Measurements from ENCODE around the gene SLC9A9. TPM values are rescaled to one million over a fixed set of nuclear protein-coding genes. Genes with fewer than 3 reads are reported as not detected.

The SLC9A9 gene
- total RNA-seq, 1 donor from 2014 or later, result 3.5 TPM

- no peak overlapping the region for H3K4me3 Mint-ChIP-seq (ENCODE audit: unreplicated experiment)
- H3K9me3 Mint-ChIP-seq (ENCODE audit: unreplicated experiment), result no peaks in the 10 kb centered on the region
- no peaks in the 10 kb centered on the region for H3K36me3 Mint-ChIP-seq (ENCODE audit: unreplicated experiment)
- TF ChIP-seq, protein P1, sequence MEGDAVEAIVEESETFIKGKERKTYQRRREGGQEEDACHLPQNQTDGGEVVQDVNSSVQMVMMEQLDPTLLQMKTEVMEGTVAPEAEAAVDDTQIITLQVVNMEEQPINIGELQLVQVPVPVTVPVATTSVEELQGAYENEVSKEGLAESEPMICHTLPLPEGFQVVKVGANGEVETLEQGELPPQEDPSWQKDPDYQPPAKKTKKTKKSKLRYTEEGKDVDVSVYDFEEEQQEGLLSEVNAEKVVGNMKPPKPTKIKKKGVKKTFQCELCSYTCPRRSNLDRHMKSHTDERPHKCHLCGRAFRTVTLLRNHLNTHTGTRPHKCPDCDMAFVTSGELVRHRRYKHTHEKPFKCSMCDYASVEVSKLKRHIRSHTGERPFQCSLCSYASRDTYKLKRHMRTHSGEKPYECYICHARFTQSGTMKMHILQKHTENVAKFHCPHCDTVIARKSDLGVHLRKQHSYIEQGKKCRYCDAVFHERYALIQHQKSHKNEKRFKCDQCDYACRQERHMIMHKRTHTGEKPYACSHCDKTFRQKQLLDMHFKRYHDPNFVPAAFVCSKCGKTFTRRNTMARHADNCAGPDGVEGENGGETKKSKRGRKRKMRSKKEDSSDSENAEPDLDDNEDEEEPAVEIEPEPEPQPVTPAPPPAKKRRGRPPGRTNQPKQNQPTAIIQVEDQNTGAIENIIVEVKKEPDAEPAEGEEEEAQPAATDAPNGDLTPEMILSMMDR (IDR thresholded peaks at IDR 0.05), result no peak
- H3K27ac Mint-ChIP-seq (ENCODE audit: unreplicated experiment), result no peak overlapping the region
- no peak for DNase-seq (ENCODE audit: extremely low spot score, unreplicated experiment)
- H3K27me3 Mint-ChIP-seq (ENCODE audit: unreplicated experiment), result no peaks in the 10 kb centered on the region
- H3K4me1 Mint-ChIP-seq (ENCODE audit: unreplicated experiment), result peaks cover 6% of the 10 kb centered on the region
Measured at GRCh38 chr3:143252931-143253330, 595.3 kb downstream of the SLC9A9 start.

DNA sequence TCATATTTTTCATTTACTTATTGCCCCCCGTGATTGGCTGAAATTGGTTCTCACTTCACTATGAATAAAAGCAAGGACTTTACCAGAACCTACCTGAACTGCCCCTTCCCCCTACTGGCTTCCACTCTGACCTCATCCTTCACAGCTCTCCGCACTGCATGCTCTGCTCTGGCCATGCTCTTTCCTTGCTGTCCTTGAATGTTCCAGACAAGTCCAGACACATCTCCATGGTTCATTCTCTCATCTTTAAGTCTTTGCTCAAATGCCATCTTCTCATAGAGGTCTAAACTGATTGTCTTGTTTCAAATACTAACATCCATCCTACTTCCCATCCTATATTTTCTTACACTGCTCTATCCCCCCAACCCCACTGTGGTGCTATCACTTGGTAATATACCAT lies 599.3 kb downstream of the SLC9A9 start:
- Mint-ChIP-seq H3K9me3 (ENCODE audit: unreplicated experiment) (no peaks in the 10 kb centered on the region), H3K36me3 (ENCODE audit: unreplicated experiment) (no peaks in the 10 kb centered on the region), H3K27me3 (ENCODE audit: unreplicated experiment) (no peaks in the 10 kb centered on the region), H3K27ac (ENCODE audit: unreplicated experiment) (no peak overlapping the region), H3K4me3 (ENCODE audit: unreplicated experiment) (no peak overlapping the region), H3K4me1 (ENCODE audit: unreplicated experiment) (no peaks in the 10 kb centered on the region)
- no peak for DNase-seq (ENCODE audit: extremely low spot score, unreplicated experiment)
- TF ChIP-seq, protein P1 (IDR thresholded peaks at IDR 0.05), result no peak

DNA sequence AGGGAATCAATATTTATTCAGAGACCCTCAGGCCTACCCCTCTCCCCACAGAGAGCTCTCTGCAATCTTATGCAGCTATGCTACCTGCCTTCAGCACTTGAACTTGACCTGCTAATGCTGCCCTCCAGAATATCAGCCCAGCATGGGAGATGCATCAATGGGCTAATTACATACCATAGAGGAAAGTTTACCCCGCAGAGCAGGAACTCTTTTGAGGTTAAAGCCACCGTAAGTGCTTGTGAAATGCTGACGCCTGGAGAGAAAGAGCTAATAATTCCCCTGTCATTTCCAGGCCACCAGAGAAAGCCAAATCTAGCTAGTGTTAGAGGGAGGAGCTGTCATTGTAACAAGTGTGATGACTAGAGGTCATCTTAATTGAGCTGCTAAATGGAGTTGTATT lies 601.2 kb downstream of the SLC9A9 start:
- Mint-ChIP-seq H3K27ac (ENCODE audit: unreplicated experiment) (no peak overlapping the region), H3K9me3 (ENCODE audit: unreplicated experiment) (no peaks in the 10 kb centered on the region), H3K4me3 (ENCODE audit: unreplicated experiment) (no peak overlapping the region), H3K36me3 (ENCODE audit: unreplicated experiment) (no peaks in the 10 kb centered on the region), H3K4me1 (ENCODE audit: unreplicated experiment) (no peaks in the 10 kb centered on the region), H3K27me3 (ENCODE audit: unreplicated experiment) (no peaks in the 10 kb centered on the region)
- TF ChIP-seq, protein P1 (IDR thresholded peaks at IDR 0.05), result no peak
- DNase-seq (ENCODE audit: extremely low spot score, unreplicated experiment), result no peak

DNA sequence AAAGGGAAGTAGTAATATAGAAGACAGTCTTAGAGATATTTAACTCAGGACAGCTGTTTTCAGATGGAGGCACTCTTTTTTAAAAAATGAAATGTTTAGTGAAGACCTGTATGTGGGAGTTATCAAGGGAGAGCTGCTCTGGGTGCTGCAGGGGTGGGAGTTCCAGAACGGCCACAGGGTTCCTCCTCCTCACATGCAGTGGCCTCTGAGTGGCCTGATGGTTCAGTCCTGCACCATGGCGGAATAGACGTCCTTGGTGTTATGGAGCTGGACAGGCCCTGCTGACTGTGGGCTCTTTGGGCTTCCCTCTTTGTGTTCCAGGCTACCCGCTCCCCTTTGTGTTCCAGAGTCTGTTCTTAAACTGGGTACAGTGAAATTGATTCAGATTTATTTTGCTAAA lies 602.6 kb downstream of the SLC9A9 start:
- DNase-seq (ENCODE audit: extremely low spot score, unreplicated experiment), result no peak
- Mint-ChIP-seq H3K9me3 (ENCODE audit: unreplicated experiment) (no peaks in the 10 kb centered on the region), H3K27ac (ENCODE audit: unreplicated experiment) (no peak overlapping the region), H3K4me3 (ENCODE audit: unreplicated experiment) (no peak overlapping the region), H3K36me3 (ENCODE audit: unreplicated experiment) (no peaks in the 10 kb centered on the region), H3K27me3 (ENCODE audit: unreplicated experiment) (no peaks in the 10 kb centered on the region), H3K4me1 (ENCODE audit: unreplicated experiment) (no peaks in the 10 kb centered on the region)
- TF ChIP-seq, protein P1 (IDR thresholded peaks at IDR 0.05), result no peak

DNA sequence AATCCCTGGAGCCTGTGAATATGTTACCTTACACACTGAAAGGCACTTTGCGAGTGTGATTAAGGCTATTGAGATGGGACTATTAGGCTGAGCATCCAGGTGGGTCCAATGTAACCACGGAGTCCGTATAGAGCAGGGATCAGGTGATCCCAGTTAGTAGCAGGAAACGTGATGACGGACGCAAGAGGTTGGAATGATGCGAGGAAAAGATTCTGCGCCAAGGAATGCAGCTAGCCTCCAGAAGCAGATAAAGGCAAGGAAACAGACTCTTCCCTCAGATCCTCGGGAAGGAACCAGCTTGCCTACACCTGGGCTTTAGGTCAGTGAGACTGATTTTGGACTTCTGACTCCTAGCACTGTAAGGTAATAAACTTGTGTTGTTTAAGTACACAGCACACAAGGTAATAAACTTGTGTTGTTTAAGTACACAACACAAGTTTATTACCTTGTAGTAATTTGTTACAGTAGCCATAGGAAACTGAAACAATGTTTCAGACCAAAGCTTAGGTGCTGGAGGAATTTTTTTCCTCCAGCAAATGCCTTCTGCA lies 603.7 kb downstream of the SLC9A9 start:
- H3K9me3 Mint-ChIP-seq (ENCODE audit: unreplicated experiment), result no peaks in the 10 kb centered on the region
- no peaks in the 10 kb centered on the region for H3K27me3 Mint-ChIP-seq (ENCODE audit: unreplicated experiment)
- H3K27ac Mint-ChIP-seq (ENCODE audit: unreplicated experiment), result no peak overlapping the region
- no peak overlapping the region for H3K4me3 Mint-ChIP-seq (ENCODE audit: unreplicated experiment)
- H3K36me3 Mint-ChIP-seq (ENCODE audit: unreplicated experiment), result no peaks in the 10 kb centered on the region
- TF ChIP-seq, protein P1 (IDR thresholded peaks at IDR 0.05), result no peak
- H3K4me1 Mint-ChIP-seq (ENCODE audit: unreplicated experiment), result no peaks in the 10 kb centered on the region
- no peak for DNase-seq (ENCODE audit: extremely low spot score, unreplicated experiment)

Data from osteocyte (in vitro differentiated cells).